GM18951 (cell line): ENCODE results near the gene KANSL2.
"Not testable (repeated sequence)": the region's sequence is repeated elsewhere in the genome, so short reads cannot be mapped to it uniquely, and the experiment has no call there.

Experiments used
- POLR2A ChIP-seq: IDR thresholded peaks from 4 replicates; pipeline ENCODE4 v1.6.1; 2011; ENCODE audit warnings: mild to moderate bottlenecking; ENCODE audit not compliant: insufficient read length, insufficient read depth; ENCODE audit errors: extremely low read depth
- in situ Hi-C: fragments of 300-500 bp; cut with MboI; formaldehyde crosslinking; loops from one replicate; pipeline ENCODE4 v1.12.0; 2022; ENCODE audit warnings: low sequenced_read_pairs, mixed read lengths, inconsistent platforms; ENCODE audit not compliant: unreplicated experiment

KANSL2 gene, protein sequence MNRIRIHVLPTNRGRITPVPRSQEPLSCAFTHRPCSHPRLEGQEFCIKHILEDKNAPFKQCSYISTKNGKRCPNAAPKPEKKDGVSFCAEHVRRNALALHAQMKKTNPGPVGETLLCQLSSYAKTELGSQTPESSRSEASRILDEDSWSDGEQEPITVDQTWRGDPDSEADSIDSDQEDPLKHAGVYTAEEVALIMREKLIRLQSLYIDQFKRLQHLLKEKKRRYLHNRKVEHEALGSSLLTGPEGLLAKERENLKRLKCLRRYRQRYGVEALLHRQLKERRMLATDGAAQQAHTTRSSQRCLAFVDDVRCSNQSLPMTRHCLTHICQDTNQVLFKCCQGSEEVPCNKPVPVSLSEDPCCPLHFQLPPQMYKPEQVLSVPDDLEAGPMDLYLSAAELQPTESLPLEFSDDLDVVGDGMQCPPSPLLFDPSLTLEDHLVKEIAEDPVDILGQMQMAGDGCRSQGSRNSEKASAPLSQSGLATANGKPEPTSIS

DNA sequence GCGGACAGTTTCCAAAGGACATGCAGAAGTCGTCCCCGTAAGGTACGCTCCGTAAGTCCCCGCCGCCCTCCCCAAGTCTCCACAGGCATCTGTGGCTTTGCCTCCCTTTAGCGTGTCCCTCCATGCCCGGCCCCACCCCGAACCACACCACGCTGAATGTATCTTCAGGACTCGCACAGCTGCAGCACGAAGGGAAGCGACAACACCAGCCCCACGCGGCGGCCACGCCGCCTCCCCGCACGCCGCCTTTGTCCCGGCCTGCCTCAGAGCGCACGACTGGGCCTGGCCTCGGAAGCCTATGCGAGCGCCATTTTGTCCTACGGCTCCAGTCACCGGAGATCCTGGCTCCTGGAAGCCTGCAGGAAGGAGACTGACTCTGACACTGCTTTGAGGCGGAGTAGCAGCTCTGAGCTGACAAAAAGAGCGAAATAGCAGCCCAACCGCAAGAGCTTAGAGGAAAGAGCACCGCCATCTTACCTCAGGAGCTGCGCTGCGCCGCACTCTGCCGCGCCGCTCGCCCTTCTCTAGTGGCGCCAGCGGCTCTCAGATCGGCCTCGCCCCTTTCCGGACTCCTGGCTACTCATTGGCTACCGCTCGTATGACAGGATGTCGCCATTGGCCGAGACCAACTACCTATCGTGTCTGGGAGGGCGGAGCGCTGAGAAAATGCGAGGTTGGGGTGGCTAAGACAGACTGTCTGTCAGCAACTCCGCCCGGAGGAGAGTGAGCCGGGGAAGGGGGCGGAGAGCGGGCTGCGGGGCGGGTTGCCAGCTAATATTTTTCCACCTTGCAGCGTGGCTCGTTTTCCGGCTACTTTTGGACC, at the start of gene KANSL2:
TSS of gene KANSL2 (minus strand) at position 529 of the 823 bp plus-strand sequence. CDS start 606 bp downstream, outside the sequence.
- in situ Hi-C loops, result no loop called here
- peak; percentile 99 for TF ChIP-seq POLR2A

DNA sequence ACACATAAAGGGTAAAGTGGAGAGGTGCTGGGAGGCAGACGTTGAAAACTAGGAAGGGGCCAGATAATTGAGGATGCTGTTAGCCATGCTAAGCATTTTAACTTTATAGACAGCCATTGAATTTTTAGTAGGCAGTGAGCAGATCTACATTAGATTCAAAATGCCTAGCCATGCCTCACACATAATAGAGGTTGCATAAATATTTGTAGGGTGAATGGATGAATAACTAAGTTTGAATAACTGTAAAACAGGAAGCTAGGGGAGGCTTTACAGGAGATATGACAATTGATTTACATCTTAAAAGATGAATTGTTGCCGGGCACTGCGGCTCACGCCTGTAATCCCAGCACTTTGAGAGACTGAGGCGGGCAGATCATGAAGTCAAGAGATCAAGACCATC, 46.8 kb upstream of the KANSL2 start:
- in situ Hi-C loops, result no loop called here
- no peak for TF ChIP-seq POLR2A

DNA sequence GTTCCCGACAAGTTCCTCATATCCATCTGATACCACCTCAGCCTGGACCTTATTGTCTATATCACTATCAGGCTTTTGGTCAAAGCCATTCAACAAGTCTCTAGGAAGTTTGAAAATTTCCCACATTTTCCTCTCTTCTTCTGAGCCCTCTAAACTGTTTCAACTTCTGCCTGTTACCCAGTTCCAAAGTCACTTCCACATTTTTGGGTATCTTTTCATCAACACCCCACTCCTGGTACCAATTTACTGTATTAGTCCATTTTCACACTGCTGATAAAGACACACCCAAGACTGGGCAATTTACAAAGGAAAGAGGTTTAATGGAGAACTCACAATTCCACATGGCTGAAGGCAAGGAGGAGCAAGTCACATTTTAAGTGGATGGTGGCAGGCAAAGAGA, 38.7 kb upstream of the KANSL2 start:
- in situ Hi-C loops, result not testable (repeated sequence)

DNA sequence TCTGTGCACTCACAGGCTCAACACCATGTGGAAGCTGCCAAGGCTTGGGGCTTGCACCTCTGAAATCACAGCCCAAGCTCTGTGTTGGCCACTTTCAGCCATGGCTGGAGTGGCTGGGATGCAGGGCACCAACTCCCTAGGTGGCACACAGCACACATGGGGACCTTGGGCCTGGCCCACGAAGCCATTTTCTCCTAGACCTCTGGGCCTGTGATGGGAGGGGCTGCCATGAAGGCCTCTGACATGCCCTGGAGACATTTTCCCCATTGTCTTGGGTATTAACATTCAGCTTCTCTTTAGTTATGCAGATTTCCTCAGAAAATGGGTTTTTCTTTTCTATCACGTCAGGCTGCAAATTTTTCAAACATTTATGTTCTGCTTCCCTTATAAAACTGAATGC, 38.1 kb upstream of the KANSL2 start:
- in situ Hi-C loops, result not testable (repeated sequence)

DNA sequence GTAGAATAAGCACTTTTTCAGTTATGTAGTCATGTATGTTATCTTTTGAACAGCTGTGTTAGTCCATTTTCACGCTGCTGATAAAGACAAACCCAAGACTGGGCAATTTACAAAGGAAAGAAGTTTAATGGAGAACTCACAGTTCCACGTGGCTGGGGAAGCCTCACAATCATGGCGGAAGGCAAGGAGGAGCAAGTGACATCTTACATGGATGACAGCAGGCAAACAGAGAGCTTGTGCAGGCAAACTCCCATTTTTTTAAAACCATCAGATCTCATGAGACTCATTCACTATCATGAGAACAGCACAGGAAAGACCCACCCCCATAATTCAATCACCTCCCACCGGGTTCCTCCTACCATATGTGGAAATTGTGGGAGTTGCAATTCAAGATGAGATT, 37.0 kb upstream of the KANSL2 start:
- in situ Hi-C loops, result not testable (repeated sequence)

DNA sequence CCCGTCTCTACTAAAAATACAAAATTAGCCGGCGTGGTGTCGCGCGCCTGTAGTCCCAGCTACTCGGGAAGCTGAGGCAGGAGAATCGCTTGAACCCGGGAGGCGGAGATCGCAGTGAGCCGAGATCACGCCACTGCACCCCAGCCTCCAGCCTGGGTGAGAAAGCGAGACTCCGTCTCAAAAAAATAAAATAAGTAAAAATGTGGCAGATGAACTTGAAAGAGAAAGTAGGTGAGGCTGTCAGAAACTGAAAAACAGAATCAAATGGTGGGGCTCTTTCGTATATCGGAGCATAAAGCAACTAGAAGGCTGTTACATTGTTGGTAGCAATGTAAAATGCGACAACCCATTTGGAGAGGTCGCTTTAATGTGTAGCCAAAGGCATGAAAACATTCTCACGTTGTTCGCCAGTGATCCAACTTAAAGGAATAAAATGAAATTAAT, 35.2 kb upstream of the KANSL2 start:
- in situ Hi-C loops, result no loop called here
- TF ChIP-seq POLR2A, result no peak

DNA sequence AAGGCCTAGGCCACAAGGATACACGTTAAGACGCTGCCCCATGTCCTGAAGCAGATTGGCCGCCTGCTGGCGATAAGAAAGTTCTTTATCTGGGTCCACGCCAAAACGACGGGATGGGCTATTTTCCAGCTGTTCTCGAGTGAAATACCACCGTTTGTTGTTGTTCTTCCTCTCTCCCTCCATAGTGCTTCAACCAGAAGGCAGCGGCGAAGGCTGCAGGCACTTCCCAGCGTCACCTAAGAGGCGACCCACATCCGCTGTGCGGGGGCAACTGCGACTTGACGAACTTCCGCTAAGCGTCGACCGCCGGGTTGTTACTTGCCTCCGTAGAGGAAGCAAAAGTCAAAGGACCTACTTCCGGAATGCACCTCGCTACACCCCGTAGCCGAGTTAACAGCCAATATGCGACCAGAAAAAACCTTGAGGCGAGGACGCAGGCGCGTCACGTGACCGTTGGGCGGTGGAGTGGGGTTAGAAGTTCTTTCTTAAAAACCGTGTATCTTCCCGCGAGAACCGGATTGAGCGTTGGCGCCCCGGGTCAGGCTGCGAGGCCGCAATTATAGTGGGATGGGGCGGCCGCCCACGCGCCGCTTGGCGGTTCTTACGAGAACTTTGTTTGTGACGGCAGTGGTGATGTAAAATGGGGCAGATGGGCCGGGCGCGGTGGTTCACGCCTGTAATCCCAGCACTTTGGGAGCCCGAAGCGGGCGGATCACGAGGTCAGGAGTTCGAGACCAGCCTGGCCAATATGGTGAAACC, 34.6 kb upstream of the KANSL2 start, which contains the start of gene CCNT1:
TSS of gene CCNT1 (minus strand) at position 215 of the 759 bp plus-strand sequence. CDS start at position 183, 32 bp downstream.
- peak; percentile 77 for TF ChIP-seq POLR2A
- in situ Hi-C loops, result no loop called here

DNA sequence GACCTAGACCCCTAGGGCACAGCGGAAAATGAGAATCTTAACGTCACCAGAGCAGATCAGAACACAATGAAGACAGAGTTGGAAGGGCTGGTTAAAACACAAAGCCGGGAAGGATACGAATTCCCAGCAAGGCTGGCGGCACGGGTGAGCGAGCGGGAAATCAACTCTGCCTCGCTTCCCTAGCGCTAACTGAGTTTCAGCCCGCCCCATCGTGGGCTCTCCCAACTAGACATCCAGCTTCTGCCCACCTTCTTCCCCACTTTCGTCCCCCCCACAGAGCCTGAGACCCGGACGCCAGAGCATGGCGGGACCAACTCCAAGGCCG, 34.1 kb upstream of the KANSL2 start:
- TF ChIP-seq POLR2A, result no peak
- in situ Hi-C loops, result no loop called here

DNA sequence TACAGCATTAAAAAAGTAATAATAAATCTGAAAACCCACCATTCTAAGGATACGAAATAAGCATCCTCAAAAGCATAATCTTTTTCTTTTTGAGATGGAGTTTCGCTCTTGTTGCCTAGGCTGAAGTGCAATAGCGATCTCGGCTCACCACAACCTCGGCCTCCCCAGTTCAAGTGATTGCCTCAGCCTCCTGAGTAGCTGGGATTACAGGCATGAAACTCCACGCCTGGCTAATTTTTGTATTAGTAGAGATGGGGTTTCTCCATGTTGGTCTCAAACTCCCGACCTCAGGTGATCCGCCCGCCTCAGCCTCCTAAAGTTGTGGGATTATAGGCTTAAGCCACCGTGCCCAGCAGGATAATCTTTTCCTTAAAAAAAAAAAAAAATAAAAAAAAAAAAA, 30.2 kb upstream of the KANSL2 start:
- in situ Hi-C loops, result no loop called here
- no peak for TF ChIP-seq POLR2A

DNA sequence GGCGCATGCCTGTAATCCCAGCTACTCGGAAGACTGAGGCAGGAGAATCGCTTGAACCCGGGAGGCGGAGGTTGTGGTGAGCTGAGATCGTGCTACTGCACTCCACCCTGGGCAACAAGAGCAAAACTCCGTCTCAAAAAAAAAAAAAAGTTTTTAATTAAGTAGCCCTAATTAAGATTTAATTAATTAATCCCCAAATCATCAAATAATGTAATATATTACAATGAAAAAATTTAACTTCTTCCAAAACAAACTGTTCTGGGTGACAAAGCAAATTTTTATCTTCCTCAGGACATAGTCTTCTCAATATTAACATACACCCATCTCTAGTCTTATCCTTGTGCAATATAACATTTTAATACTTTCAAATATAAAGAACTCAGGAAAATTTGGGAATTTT, 16.8 kb upstream of the KANSL2 start:
- in situ Hi-C loops, result not testable (repeated sequence)

DNA sequence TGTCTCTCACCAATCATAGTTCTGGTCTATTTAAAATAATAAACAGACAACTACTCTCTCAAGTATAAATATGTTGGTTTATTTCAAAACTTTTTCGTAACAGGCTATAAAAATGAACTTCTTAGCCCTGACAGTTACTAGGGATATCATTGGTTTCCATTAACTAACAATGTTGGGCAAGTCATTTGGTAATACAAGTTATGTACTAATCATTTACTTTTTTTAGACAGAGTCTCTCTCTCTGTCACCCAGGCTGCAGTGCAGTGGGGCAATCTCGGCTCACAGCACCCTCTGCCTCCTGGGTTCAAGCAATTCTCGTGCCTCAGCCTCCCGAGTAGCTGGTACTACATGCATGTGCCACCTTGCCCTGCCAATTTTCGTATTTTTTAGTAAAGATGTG, 14.6 kb upstream of the KANSL2 start:
- in situ Hi-C loops, result no loop called here
- TF ChIP-seq POLR2A, result no peak

DNA sequence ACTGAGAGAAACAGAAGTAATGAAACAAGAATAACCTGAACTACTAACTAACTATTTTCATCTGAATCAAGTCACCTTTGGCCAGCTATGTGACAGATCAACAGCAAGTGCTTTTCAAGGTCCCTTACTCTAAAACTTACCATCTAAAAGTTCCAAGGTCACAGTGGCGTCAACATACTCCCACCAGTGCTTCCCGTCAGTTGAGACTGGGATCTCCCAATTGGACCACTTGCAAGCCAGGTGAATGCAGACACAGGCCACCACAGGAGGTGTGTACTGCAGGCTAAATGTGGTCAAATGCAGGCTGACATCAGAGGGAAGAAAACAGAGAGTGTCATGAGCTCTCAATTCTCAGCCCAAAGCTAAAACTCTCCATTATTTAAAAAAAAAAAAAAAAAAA, 13.8 kb upstream of the KANSL2 start:
- no peak for TF ChIP-seq POLR2A
- in situ Hi-C loops, result no loop called here

DNA sequence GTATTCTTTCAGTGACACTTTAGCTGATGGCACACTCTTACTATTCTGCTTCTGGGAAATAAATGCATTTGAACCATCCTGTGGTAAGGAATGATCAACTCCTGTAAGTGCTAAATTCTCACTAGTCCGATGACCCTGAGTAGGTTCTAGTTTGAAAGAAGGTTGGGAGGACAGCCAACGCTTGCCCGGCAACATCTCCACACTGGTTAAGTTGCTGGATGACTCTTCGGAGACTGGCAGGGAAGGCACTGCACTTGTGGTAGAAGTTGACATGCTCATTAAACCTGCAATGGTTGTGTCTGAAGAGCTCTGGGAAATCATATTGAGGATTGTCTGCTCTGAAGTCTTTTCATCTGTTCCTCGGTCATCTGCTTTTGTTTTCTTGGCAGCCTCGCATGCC, 12.0 kb upstream of the KANSL2 start:
- no peak for TF ChIP-seq POLR2A
- in situ Hi-C loops, result no loop called here
